ENCODE results near the gene PIP4P1. TPM values are rescaled to one million over a fixed set of nuclear protein-coding genes. Genes with fewer than 3 reads are reported as not detected.

Gene PIP4P1
- total and polyA plus RNA-seq, 10 of the 15 experiments (the other 5 are each of a cell fraction or from before 2014, with no cell fraction given): 19.1 to 47.4 (median 39.7) TPM

- POLR2A ChIA-PET: no interaction called here
- RAD21 ChIA-PET (ENCODE audit: unreplicated experiment): no interaction called here
- no peak overlapping the region for H2AFZ ChIP-seq (ENCODE audit: control insufficient read depth, low read depth, low read length)
- TF ChIP-seq BACH1 (IDR thresholded peaks at IDR 0.05; ENCODE audit: borderline replicate concordance): no peak
- no peak for TF ChIP-seq FOS (IDR thresholded peaks at IDR 0.05; ENCODE audit: borderline replicate concordance, extremely low read depth, insufficient read length)
- TF ChIP-seq CREB1 (IDR thresholded peaks at IDR 0.05; ENCODE audit: low read depth): no peak
- TF ChIP-seq HSF1 (IDR thresholded peaks at IDR 0.05; ENCODE audit: low read depth, low read length): no peak
- TF ChIP-seq ATF2 (IDR thresholded peaks at IDR 0.05; ENCODE audit: low read length): no peak
- no peak for TF ChIP-seq ZNF622 (IDR thresholded peaks at IDR 0.05)
- no peak for TF ChIP-seq YBX1 (IDR thresholded peaks at IDR 0.05)
- TF ChIP-seq POLR2AphosphoS2 (IDR thresholded peaks at IDR 0.05; ENCODE audit: low read depth, low read length): no peak
- no peak for TF ChIP-seq PRDM15 (CRISPR knock-in tag; IDR thresholded peaks at IDR 0.05)
- no peak for TF ChIP-seq SP1 (IDR thresholded peaks at IDR 0.05; ENCODE audit: low read depth, low read length)
- no peak for TF ChIP-seq RBBP5 (conservative IDR thresholded peaks at IDR 0.05)
- TF ChIP-seq, protein P1, sequence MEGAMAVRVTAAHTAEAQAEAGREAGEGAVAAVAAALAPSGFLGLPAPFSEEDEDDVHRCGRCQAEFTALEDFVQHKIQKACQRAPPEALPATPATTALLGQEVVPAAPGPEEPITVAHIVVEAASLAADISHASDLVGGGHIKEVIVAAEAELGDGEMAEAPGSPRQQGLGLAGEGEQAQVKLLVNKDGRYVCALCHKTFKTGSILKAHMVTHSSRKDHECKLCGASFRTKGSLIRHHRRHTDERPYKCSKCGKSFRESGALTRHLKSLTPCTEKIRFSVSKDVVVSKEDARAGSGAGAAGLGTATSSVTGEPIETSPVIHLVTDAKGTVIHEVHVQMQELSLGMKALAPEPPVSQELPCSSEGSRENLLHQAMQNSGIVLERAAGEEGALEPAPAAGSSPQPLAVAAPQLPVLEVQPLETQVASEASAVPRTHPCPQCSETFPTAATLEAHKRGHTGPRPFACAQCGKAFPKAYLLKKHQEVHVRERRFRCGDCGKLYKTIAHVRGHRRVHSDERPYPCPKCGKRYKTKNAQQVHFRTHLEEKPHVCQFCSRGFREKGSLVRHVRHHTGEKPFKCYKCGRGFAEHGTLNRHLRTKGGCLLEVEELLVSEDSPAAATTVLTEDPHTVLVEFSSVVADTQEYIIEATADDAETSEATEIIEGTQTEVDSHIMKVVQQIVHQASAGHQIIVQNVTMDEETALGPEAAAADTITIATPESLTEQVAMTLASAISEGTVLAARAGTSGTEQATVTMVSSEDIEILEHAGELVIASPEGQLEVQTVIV (IDR thresholded peaks at IDR 0.05; ENCODE audit: borderline replicate concordance, partially characterized antibody): no peak
- TF ChIP-seq NR2C2 (IDR thresholded peaks at IDR 0.05; ENCODE audit: borderline replicate concordance, control insufficient read depth, insufficient read length, low read depth): no peak
- no peak for TF ChIP-seq TCF12 (IDR thresholded peaks at IDR 0.05; ENCODE audit: low read depth, low read length)
- no peak for TF ChIP-seq PAX5 (IDR thresholded peaks at IDR 0.05; ENCODE audit: borderline replicate concordance, low read depth, low read length)
- TF ChIP-seq ZNF207 (IDR thresholded peaks at IDR 0.05; ENCODE audit: borderline replicate concordance): no peak
Observed at GRCh38 chr14:20499881-20500280, 38.6 kb upstream of the PIP4P1 start.

More at GRCh38 chr14:20499881-20500280, 38.6 kb upstream of the PIP4P1 start:
- FAIRE-seq (no peak), DNase-seq (ENCODE audit: low read depth, low spot score) (no peak), ATAC-seq (no peak)
- Histone ChIP-seq H3K9ac (ENCODE audit: control insufficient read depth, insufficient read depth, low read length) (no peak overlapping the region), H3K36me3 (ENCODE audit: control insufficient read depth in 2 of 2, insufficient read depth in 2 of 2, low read length in 1 of 2) (no peaks in the 10 kb centered on the region), H3K4me1 (ENCODE audit: control insufficient read depth, insufficient read depth, low read length) (peaks cover 8% of the 10 kb centered on the region; the same call in 1 of the 2 replicates), H3K4me2 (ENCODE audit: control insufficient read depth, insufficient read depth) (no peak overlapping the region), H3K9me3 (replicated peaks; ENCODE audit: control insufficient read depth, insufficient read depth, low read length) (no peaks in the 10 kb centered on the region; the same call in 2 of the 3 replicates), H3K79me2 (ENCODE audit: control insufficient read depth, insufficient read depth, low read length) (no peaks in the 10 kb centered on the region), H3K27me3 (replicated peaks in 1 of 2; ENCODE audit: control insufficient read depth in 2 of 2, insufficient read depth in 2 of 2, low read length in 1 of 2) (no peaks in the 10 kb centered on the region), H4K20me1 (ENCODE audit: control insufficient read depth, insufficient read depth) (no peaks in the 10 kb centered on the region), H3K27ac (ENCODE audit: control insufficient read depth, insufficient read depth) (no peak overlapping the region), H3K4me3 (no peak overlapping the region)
- BruUV-seq (replicated peaks): no TSS peak
- ChIA-PET SMC1A (ENCODE audit: uncharacterized antibody, unreplicated experiment) (interaction anchor here (0.9 to 1.1 kb wide), 3 partner anchors 11 to 172 kb away, joined by 3 read pairs; no protein-coding TSS in a partner anchor), CTCF (no interaction called here)
- 74% methylated on average over 5 of the region's 5 CpGs for WGBS (ENCODE audit: insufficient coverage, insufficient replicate concordance, low lambda C conversion rate, missing lambda C conversion rate)
- intact Hi-C loops (cut with micrococcal nuclease; ENCODE audit: unreplicated experiment) (no loop called here), in situ Hi-C loops (cut with MboI) (no loop called here)
